ENCODE results near the gene FLYWCH1.

Gene FLYWCH1

GRCh38 chr16:2955438-2955778, 43.7 kb downstream of the FLYWCH1 start:
- H3K36me3 ChIP-seq (ENCODE audit: control insufficient read depth, insufficient read depth, low read length), result no peaks in the 10 kb centered on the region
- peaks cover 10% of the 10 kb centered on the region for H3K4me1 ChIP-seq (ENCODE audit: control insufficient read depth, insufficient read depth, low read length, poor library complexity, severe bottlenecking)
- H3K27ac ChIP-seq (ENCODE audit: low read depth, low read length, severe bottlenecking), result no peak overlapping the region
- H3K9me3 ChIP-seq (ENCODE audit: control insufficient read depth, low read length), result no peaks in the 10 kb centered on the region
- 90 to 100% methylated on average over 2 to 10 of the region's 10 CpGs for WGBS, 2 experiments (ENCODE audit: insufficient coverage in 2 of 2)
- no peak overlapping the region for H3K4me3 ChIP-seq (ENCODE audit: extremely low read depth, insufficient read depth, low read length, poor library complexity, severe bottlenecking)

- H3K27ac ChIP-seq (ENCODE audit: low read depth, low read length, severe bottlenecking), result no peak overlapping the region
- no peaks in the 10 kb centered on the region for H3K9me3 ChIP-seq (ENCODE audit: control insufficient read depth, low read length)
- no peaks in the 10 kb centered on the region for H3K36me3 ChIP-seq (ENCODE audit: control insufficient read depth, insufficient read depth, low read length)
- H3K4me1 ChIP-seq (ENCODE audit: control insufficient read depth, insufficient read depth, low read length, poor library complexity, severe bottlenecking), result peaks cover 10% of the 10 kb centered on the region
- 73 to 77% methylated on average over 15 to 19 of the region's 21 CpGs for WGBS, 2 experiments (ENCODE audit: insufficient coverage in 2 of 2)
- H3K4me3 ChIP-seq (ENCODE audit: extremely low read depth, insufficient read depth, low read length, poor library complexity, severe bottlenecking), result no peak overlapping the region
These were observed 44.2 kb downstream of the FLYWCH1 start for GRCh38 chr16:2955779-2956578.

DNA sequence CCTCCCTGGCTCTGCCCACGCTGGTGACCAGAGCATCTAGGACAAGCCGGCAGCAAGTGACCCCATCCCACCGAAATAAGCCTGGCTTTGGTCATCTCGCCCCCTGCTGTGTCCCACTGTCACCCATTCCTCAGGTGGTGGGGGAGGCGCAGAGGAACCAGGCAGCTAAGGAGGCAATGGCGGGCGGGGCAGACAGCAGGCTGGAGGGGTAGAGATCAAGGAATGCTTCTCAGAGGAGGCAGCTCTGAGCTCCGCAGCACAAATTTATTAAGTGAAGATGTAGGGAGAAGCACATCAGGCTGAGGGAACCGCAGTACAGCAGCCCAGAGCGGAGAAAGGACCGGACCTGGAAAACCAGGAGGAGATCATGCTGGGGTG, 44.8 kb downstream of the FLYWCH1 start:
- 87 to 90% methylated on average over 6 to 9 of the region's 11 CpGs for whole genome bisulfite sequencing, 2 experiments (ENCODE audit: insufficient coverage in 2 of 2)
- Histone ChIP-seq H3K4me3 (ENCODE audit: extremely low read depth, insufficient read depth, low read length, poor library complexity, severe bottlenecking) (no peak overlapping the region), H3K36me3 (ENCODE audit: control insufficient read depth, insufficient read depth, low read length) (no peaks in the 10 kb centered on the region), H3K9me3 (ENCODE audit: control insufficient read depth, low read length) (no peaks in the 10 kb centered on the region), H3K27ac (ENCODE audit: low read depth, low read length, severe bottlenecking) (no peak overlapping the region), H3K4me1 (ENCODE audit: control insufficient read depth, insufficient read depth, low read length, poor library complexity, severe bottlenecking) (peaks cover 10% of the 10 kb centered on the region)

DNA sequence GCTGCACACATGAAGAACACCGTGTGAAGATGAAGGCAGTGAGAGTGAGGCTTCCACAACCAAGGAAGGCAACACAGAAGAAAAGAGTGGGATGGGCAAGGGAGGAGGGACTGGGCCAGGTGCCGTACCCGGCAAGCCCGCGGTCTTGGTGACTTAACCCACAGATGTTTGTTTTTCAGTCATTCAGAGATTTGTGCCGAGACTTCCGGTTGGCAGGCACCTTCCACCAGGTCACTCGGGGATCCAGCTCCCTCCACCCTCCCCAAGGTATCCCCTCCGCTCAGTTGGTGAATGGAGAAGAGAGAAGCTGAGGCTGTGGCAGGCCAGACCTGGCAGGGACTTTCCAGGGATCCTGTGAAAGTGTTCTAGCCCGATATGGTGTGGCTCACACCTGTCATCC, 47.5 kb downstream of the FLYWCH1 start:
- no peak overlapping the region for H3K27ac ChIP-seq (ENCODE audit: low read depth, low read length, severe bottlenecking)
- 84 to 89% methylated on average over 6 to 7 of the region's 10 CpGs for WGBS, 2 experiments (ENCODE audit: insufficient coverage in 2 of 2)

GRCh38 chr16:2960183-2961010, 48.7 kb downstream of the FLYWCH1 start:
- Histone ChIP-seq H3K27ac (ENCODE audit: low read depth, low read length, severe bottlenecking) (no peak overlapping the region), H3K36me3 (ENCODE audit: control insufficient read depth, insufficient read depth, low read length) (no peaks in the 10 kb centered on the region), H3K4me1 (ENCODE audit: control insufficient read depth, insufficient read depth, low read length, poor library complexity, severe bottlenecking) (peaks cover 13% of the 10 kb centered on the region), H3K4me3 (ENCODE audit: extremely low read depth, insufficient read depth, low read length, poor library complexity, severe bottlenecking) (no peak overlapping the region), H3K9me3 (ENCODE audit: control insufficient read depth, low read length) (no peaks in the 10 kb centered on the region)
- WGBS, 2 experiments (ENCODE audit: insufficient coverage in 2 of 2), result 88 to 92% methylated on average over 15 to 17 of the region's 17 CpGs

More for the DNA sequence above, 47.5 kb downstream of the FLYWCH1 start:
- Histone ChIP-seq H3K4me1 (ENCODE audit: control insufficient read depth, insufficient read depth, low read length, poor library complexity, severe bottlenecking) (peaks cover 13% of the 10 kb centered on the region), H3K9me3 (ENCODE audit: control insufficient read depth, low read length) (no peaks in the 10 kb centered on the region), H3K36me3 (ENCODE audit: control insufficient read depth, insufficient read depth, low read length) (no peaks in the 10 kb centered on the region), H3K4me3 (ENCODE audit: extremely low read depth, insufficient read depth, low read length, poor library complexity, severe bottlenecking) (no peak overlapping the region)

- Histone ChIP-seq H3K4me3 (ENCODE audit: extremely low read depth, insufficient read depth, low read length, poor library complexity, severe bottlenecking) (no peak overlapping the region), H3K9me3 (ENCODE audit: control insufficient read depth, low read length) (no peaks in the 10 kb centered on the region), H3K27ac (ENCODE audit: low read depth, low read length, severe bottlenecking) (no peak overlapping the region), H3K36me3 (ENCODE audit: control insufficient read depth, insufficient read depth, low read length) (no peaks in the 10 kb centered on the region), H3K4me1 (ENCODE audit: control insufficient read depth, insufficient read depth, low read length, poor library complexity, severe bottlenecking) (peaks cover 3% of the 10 kb centered on the region)
- WGBS, 2 experiments (ENCODE audit: insufficient coverage in 2 of 2), result 55 to 65% methylated on average over 17 to 19 of the region's 28 CpGs
These were observed 50.8 kb downstream of the FLYWCH1 start for GRCh38 chr16:2962334-2963073.

- WGBS, 2 experiments (ENCODE audit: insufficient coverage in 2 of 2), result 0 to 3% methylated on average over 11 of the region's 40 CpGs
- Histone ChIP-seq H3K4me1 (ENCODE audit: control insufficient read depth, insufficient read depth, low read length, poor library complexity, severe bottlenecking) (peaks cover 3% of the 10 kb centered on the region), H3K9me3 (ENCODE audit: control insufficient read depth, low read length) (no peaks in the 10 kb centered on the region), H3K36me3 (ENCODE audit: control insufficient read depth, insufficient read depth, low read length) (no peaks in the 10 kb centered on the region), H3K27ac (ENCODE audit: low read depth, low read length, severe bottlenecking) (no peak overlapping the region), H3K4me3 (ENCODE audit: extremely low read depth, insufficient read depth, low read length, poor library complexity, severe bottlenecking) (peak overlapping the region; percentile 39)
These were observed 51.5 kb downstream of the FLYWCH1 start for GRCh38 chr16:2963074-2963722.

DNA sequence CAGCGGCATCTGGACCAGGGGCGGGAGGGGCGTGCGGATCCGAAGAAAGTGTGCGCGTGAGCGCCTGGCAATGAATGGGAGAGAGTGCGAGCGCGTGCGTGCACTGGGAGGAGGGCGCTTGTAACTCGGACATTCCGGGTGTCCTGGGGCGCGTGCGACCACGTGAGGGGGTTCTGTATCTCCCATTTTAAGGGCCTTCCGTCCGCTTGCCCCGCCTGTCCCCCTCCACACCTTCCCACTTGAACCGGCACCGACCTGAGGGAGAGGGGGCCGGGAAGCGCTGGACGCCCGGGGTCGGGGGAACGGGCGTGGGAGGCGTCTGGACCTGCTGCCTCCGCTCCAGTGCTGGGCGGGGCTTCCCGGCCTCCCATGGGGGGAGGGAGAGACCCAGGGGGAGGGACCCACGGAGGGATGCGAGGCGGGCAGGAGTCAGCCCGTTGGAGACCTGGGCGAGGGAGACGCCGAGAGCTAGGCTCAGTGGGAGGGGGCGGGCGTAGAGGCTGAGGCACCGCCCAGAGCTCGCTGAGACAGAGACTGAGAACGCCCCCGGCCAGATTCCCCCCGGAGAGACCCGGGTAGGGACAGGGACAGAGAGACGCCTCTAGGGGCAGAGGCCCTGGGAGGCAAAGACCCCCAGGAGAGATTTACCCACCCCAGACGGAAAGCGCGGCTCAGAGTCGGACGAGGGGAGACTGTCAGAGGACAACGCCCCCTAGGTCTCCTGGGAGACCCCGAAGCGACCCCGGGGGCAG, 52.2 kb downstream of the FLYWCH1 start, which contains the start of gene KREMEN2:
Gene KREMEN2 (plus strand): TSS at position 553 of the 752 bp plus-strand sequence. CDS start 246 bp downstream, outside the sequence.
- Histone ChIP-seq H3K27ac (ENCODE audit: low read depth, low read length, severe bottlenecking) (no peak within 1 kb of the TSS), H3K9me3 (ENCODE audit: control insufficient read depth, low read length) (no peaks in the 10 kb centered on the region), H3K4me3 (ENCODE audit: extremely low read depth, insufficient read depth, low read length, poor library complexity, severe bottlenecking) (peak within 1 kb of the TSS; percentile 39), H3K4me1 (ENCODE audit: control insufficient read depth, insufficient read depth, low read length, poor library complexity, severe bottlenecking) (peaks cover 3% of the 10 kb centered on the region), H3K36me3 (ENCODE audit: control insufficient read depth, insufficient read depth, low read length) (no peaks in the 10 kb centered on the region)
- 0 to 1% methylated on average over 34 to 42 of the region's 60 CpGs for WGBS, 2 experiments (ENCODE audit: insufficient coverage in 2 of 2)

GRCh38 chr16:2964475-2965336, 53.0 kb downstream of the FLYWCH1 start:
- H3K27ac ChIP-seq (ENCODE audit: low read depth, low read length, severe bottlenecking), result no peak overlapping the region
- H3K9me3 ChIP-seq (ENCODE audit: control insufficient read depth, low read length), result no peaks in the 10 kb centered on the region
- no peaks in the 10 kb centered on the region for H3K36me3 ChIP-seq (ENCODE audit: control insufficient read depth, insufficient read depth, low read length)
- WGBS, 2 experiments (ENCODE audit: insufficient coverage in 2 of 2), result 1% methylated on average over 43 to 67 of the region's 68 CpGs
- peaks cover 3% of the 10 kb centered on the region for H3K4me1 ChIP-seq (ENCODE audit: control insufficient read depth, insufficient read depth, low read length, poor library complexity, severe bottlenecking)
- peak overlapping the region; percentile 39 for H3K4me3 ChIP-seq (ENCODE audit: extremely low read depth, insufficient read depth, low read length, poor library complexity, severe bottlenecking)
